GM12875 (cell line): Measurements from ENCODE around the gene C6orf132.

ENCODE experiments used
- H3K4me3 ChIP-seq: one replicate; pipeline ENCODE4 v1.5.1; 2011; ENCODE audit warnings: low read depth, low read length, control low read depth
- CTCF ChIP-seq: IDR thresholded peaks from 2 replicates; pipeline ENCODE4 v1.5.1; 2011; ENCODE audit warnings: low read depth, mild to moderate bottlenecking, control low read depth, inconsistent platforms, low read length, moderate library complexity, borderline replicate concordance; ENCODE audit not compliant: insufficient read depth

Gene C6orf132

GRCh38 chr6:42123379-42124103 lies 18.9 kb downstream of the C6orf132 start:
- H3K4me3 ChIP-seq: no peak overlapping the region
- TF ChIP-seq CTCF: no peak

- TF ChIP-seq CTCF: no peak
- H3K4me3 ChIP-seq: no peak overlapping the region
Measured at GRCh38 chr6:42120895-42121865, 21.2 kb downstream of the C6orf132 start.

- H3K4me3 ChIP-seq: no peak overlapping the region
- TF ChIP-seq CTCF: no peak
Measured at GRCh38 chr6:42118162-42119001, 24.0 kb downstream of the C6orf132 start.

GRCh38 chr6:42117843-42118161 lies 24.6 kb downstream of the C6orf132 start:
- TF ChIP-seq CTCF: no peak
- no peak overlapping the region for H3K4me3 ChIP-seq

GRCh38 chr6:42113936-42114636 lies 28.3 kb downstream of the C6orf132 start:
- TF ChIP-seq CTCF: no peak
- H3K4me3 ChIP-seq: no peak overlapping the region

GRCh38 chr6:42112351-42112750 lies 30.1 kb downstream of the C6orf132 start:
- no peak overlapping the region for H3K4me3 ChIP-seq
- no peak for TF ChIP-seq CTCF
